ENCODE data around the gene TAS2R19.
"Not testable (repeated sequence)": the region's sequence is repeated elsewhere in the genome, so short reads cannot be mapped to it uniquely, and the experiment has no call there.

TAS2R19 gene

DNA sequence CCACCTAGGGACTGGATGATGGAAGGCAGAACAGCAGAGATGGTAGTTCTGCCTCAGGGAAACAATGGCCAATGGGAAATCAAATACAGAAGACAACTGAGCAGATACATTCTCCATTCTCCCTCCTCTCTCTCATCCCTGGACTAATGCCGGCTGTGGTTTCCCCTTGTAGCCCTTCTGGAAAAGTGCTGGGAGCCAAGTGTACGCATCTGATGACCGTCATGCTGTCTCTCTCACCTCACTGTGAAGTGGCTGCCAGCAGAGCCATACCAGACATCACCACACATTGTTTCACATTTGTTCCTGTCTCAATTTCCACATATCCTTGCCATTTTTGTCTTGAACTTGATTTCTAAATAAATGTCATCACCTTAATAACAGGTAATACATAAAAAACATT is 36.6 kb upstream of the TAS2R19 start:
- DNase-seq (ENCODE audit: low spot score), result no peak
- TF ChIP-seq CTCF (IDR thresholded peaks at IDR 0.05; ENCODE audit: extremely low read depth, missing control alignments), result no peak

GRCh38 chr12:11055306-11055705 is 32.9 kb upstream of the TAS2R19 start:
- TF ChIP-seq CTCF (IDR thresholded peaks at IDR 0.05; ENCODE audit: extremely low read depth, missing control alignments), result no peak
- no peak for DNase-seq (ENCODE audit: low spot score)

DNA sequence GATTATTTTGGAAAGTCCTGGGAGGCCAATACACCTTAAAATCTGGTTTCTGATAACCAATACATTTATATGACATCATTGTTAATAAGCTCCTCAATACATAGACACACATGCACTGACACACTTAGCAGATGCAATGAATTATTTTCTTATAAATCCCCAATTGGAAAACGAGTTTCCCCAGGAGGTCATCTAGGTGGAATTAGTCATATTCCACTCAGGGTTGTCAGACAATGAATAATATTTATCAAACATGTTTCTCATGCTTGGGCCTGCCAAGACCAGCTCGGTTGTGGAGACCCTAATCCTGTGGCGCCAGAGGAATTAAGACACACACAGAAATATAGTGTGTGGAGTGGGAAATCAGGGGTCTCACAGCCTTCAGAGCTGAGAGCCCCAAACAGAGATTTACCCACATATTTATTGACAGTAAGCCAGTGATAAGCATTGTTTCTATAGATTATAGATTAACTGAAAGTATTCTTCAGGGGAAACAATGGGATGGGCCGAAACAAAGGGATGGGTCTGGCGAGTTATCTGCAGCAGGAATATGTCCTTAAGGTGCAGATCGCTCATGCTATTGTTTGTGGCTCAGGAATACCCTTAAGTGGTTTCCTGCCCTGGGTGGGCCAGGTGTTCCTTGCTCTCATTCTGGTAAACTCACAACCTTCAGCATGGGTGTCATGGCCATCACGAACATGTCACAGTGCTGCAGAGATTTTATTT is 27.5 kb upstream of the TAS2R19 start:
- DNase-seq (ENCODE audit: low spot score), result not testable (repeated sequence)

- not testable (repeated sequence) for DNase-seq (ENCODE audit: low spot score)
These were observed 18.9 kb upstream of the TAS2R19 start for GRCh38 chr12:11041366-11041765.

- no peak for TF ChIP-seq CTCF (IDR thresholded peaks at IDR 0.05; ENCODE audit: extremely low read depth, missing control alignments)
- DNase-seq (ENCODE audit: low spot score), result no peak
These were observed 17.7 kb upstream of the TAS2R19 start for GRCh38 chr12:11040162-11040561.

GRCh38 chr12:11039171-11039570 is 16.8 kb upstream of the TAS2R19 start:
- TF ChIP-seq CTCF (IDR thresholded peaks at IDR 0.05; ENCODE audit: extremely low read depth, missing control alignments), result no peak
- no peak for DNase-seq (ENCODE audit: low spot score)

- not testable (repeated sequence) for DNase-seq (ENCODE audit: low spot score)
These were observed 11.5 kb upstream of the TAS2R19 start for GRCh38 chr12:11033959-11034358.

DNA sequence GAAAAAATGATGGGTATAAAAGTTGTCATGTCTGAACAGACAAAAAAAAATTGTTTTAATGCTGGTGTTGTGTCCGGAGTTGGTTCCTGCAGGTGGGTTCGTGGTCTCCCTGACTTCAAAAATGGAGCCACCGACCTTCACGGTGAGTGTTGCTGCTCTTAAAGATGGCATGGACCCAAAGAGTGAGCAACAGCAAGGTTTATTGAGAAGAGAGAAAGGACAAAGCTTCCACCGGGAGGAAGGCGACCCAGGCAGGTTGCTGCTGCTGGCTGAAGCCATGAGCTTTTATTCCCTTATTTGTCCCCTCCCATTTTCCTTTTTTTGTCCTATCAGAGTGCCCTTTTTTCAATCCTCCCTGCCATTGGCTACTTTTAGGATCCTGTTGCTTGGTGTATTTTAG is 8.9 kb upstream of the TAS2R19 start, which contains the start of gene TAS2R31:
Gene TAS2R31 (minus strand): TSS at position 101 of the 400 bp plus-strand sequence. CDS start 72 bp downstream, at position 29.
- DNase-seq (ENCODE audit: low spot score), result no peak
- no peak for TF ChIP-seq CTCF (IDR thresholded peaks at IDR 0.05; ENCODE audit: extremely low read depth, missing control alignments)

DNA sequence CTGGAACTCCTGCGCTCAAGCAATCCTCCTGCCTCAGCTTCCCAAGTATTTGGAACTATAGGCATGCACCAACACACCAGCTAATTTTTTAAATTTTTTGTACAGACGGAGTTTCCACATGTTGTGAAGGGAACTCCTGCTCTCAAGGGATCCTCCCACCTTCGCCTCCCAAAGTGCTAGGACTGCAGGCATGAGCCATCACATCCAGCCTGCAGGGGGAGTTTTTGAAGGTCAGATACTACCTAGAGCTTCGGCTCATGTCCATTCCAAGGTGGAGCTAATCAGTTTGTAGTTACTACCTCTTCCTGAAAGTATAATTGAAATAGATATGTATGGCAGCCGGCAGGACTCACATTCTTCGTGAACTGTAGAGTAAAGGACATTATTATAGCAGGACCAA is 3.7 kb upstream of the TAS2R19 start:
- TF ChIP-seq CTCF (IDR thresholded peaks at IDR 0.05; ENCODE audit: extremely low read depth, missing control alignments), result no peak
- no peak for DNase-seq (ENCODE audit: low spot score)
